Activated CD8-positive, alpha-beta memory T cell treated with anti-CD3 and anti-CD28 coated beads for 48 hours (primary cell): Measurements from ENCODE around the gene TMPO.
"Not testable (repeated sequence)": the region's sequence is repeated elsewhere in the genome, so short reads cannot be mapped to it uniquely, and the experiment has no call there.

Source experiments
- DNase-seq, 3 experiments: peaks; one replicate each; pipeline ENCODE4 v3.0.0-alpha.2; 2020; ENCODE audit warnings: low read depth in 2 of 3, low spot score in 2 of 3

TMPO gene

GRCh38 chr12:98511806-98512205 lies 3.6 kb upstream of the TMPO start:
- not testable (repeated sequence) for DNase-seq

GRCh38 chr12:98513379-98514322 lies 1.7 kb upstream of the TMPO start:
- no peak for DNase-seq

GRCh38 chr12:98514982-98515286 lies 456 bp upstream of the TMPO start:
- DNase-seq: no peak

DNA sequence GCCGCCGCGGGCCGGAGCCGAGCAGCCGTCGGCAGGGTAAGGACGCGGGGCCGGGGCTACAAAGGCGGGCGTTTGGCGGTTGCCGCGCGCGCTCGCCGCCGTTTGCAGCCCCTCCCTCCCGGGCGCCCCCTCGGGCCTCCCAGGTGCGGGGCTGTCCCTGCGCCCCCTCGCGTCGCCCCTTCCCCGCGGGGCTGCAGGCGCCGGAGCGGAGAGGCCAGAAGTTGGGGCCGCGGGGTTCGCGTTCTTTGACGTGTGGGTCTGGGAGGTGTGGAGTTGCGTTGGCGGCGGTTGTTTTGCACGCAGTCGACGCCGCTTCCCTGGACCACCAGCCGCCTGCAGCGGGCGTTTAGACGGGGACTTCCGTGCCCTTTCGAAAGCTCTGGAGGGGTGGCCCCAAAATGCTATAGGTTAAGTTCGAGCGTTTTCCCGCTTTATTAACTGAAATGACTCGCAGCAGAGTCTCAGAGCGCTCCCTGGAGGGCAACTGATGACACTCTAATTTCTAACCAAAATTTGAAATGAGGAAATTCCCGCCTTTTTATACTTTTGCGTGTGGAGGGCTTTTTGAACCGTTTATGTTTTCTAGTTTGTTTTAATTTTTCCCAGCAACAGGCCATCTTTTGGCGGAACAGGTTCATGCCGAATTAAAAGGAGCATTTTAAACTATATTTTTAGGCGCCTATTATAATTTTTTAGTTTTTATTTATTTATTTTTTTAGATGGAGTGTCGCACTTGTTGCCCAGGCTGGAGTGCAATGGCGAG lies 902 bp downstream of the TMPO start:
- peak; percentile 66 to 73 (median 71) for DNase-seq

- DNase-seq: no peak
Observed at GRCh38 chr12:98519257-98519907, 4.0 kb downstream of the TMPO start.

DNA sequence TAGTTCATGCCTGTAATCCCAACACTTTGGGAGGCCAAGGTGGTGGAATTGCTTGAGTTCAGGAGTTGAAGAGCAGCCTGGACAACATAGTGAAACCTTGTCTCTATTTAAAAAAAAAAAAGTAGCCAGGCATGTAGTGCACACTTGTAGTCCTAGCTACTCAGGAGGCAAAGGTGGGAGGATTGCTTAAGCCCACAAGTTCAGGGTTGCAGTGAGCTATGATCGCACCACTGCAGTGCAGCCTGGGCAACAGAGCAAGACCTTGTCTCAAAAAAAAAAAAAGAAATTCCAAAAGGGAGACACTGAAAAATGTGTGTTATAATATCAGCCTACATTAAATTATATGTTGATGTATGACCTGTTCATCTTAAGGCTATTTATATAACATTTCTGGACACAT lies 14.7 kb downstream of the TMPO start:
- DNase-seq: no peak

DNA sequence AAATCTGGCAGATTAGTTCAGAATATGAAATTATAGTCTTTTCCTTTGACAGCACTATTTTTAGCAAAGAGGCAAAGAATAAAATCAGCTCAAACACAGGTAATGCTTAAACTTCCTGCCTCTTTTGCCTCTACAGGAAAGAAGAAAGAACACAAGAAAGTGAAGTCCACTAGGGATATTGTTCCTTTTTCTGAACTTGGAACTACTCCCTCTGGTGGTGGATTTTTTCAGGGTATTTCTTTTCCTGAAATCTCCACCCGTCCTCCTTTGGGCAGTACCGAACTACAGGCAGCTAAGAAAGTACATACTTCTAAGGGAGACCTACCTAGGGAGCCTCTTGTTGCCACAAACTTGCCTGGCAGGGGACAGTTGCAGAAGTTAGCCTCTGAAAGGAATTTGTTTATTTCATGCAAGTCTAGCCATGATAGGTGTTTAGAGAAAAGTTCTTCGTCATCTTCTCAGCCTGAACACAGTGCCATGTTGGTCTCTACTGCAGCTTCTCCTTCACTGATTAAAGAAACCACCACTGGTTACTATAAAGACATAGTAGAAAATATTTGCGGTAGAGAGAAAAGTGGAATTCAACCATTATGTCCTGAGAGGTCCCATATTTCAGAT lies 17.4 kb downstream of the TMPO start:
- no peak for DNase-seq

- no peak for DNase-seq
Observed at GRCh38 chr12:98533723-98534251, 18.4 kb downstream of the TMPO start.

DNA sequence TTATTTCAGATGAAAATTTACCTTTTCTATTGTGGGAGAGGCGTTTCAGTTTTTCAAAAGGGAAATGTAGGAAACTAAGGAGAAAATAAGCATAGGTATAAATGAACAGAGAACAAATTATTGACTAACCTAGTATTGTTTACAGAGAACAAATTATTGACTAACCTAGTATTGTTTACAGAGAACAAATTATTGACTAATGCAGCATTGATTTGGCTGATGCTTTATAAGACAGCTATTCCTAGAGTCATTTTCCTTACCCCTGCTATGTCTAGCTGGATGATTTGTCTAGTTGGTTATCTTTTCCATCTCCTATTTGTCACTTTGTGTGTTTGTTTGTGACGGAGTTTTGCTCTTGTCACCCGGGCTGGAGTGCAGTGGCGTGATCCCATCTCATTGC lies 22.6 kb downstream of the TMPO start:
- no peak for DNase-seq

GRCh38 chr12:98543701-98544100 lies 28.3 kb downstream of the TMPO start:
- DNase-seq: no peak

GRCh38 chr12:98544751-98545150 lies 29.4 kb downstream of the TMPO start:
- no peak for DNase-seq

GRCh38 chr12:98549371-98550110 lies 34.2 kb downstream of the TMPO start:
- DNase-seq: no peak

GRCh38 chr12:98551787-98552186 lies 36.4 kb downstream of the TMPO start:
- DNase-seq: no peak

DNA sequence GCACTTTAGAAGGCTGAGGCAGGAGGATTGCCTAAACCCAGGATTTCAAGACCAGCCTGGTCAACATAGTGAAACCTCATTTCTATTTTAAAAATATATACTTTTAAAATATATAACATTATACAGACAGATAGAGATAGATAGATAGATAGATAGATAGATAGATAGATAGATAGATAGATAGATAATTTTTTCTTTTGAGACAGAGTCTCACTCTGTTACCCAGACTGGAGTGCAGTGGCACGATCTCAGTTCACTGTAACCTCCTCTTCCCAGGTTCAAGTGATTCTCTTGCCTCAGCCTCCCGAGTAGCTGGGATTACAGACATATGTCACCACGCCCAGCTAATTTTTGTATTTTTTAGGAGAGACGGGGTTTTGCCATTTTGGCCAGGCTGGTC lies 42.7 kb downstream of the TMPO start:
- not testable (repeated sequence) for DNase-seq

DNA sequence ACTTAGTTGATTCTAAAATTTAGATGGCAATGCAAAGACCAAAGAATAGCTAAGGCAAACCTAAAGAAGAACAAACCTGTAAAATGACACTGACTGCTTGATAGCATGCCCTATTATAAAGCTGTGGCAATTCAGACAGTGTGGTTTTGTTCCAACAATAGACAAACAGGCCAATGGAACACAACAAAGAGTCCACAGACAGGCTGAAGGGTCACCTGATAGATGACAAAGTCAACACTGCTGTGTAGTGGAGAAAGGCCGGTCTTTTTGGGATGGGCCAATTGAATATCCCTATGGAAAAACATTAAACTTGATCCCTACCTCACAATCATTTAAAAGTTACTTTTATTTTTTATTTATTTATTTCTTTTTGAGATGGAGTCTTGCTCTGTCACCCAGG lies 44.3 kb downstream of the TMPO start:
- no peak for DNase-seq

DNA sequence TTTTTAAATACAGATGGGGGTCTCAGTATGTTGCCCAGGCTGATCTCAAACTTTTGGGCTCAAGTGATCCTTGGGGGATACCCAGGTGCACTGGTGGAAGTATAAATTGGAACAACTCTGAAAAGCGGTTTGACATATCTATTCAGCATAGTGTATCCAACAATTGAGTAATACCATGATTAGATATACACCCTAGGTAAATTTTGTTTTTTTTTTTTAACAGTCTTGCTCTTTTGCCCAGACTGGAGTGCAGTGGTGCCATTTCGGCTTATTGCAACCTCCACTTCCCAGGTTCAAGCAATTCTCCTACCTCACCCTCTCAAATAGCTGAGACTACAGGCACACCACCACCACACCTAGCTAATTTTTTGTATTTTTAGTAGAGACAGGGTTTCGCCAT lies 46.5 kb downstream of the TMPO start:
- DNase-seq: no peak

DNA sequence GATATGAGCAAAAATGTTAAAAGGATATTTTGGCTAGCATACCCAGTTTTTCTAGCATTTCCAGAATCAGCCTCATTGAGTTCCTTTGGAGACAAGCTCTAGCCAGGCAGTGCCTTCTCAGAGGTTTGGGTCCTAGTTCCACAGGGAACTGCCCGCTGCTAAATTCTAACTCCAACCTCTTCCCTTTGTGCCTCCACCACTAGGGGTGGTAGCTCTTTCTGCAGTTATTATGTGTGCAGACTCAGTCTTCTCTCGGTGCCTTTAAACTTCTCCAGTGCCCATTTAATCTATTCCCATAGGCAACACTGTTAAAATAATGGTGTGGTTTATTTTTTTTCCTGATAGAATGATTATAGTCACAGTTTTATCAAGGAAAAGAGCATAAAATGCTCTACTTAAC lies 56.6 kb downstream of the TMPO start:
- DNase-seq: no peak

DNA sequence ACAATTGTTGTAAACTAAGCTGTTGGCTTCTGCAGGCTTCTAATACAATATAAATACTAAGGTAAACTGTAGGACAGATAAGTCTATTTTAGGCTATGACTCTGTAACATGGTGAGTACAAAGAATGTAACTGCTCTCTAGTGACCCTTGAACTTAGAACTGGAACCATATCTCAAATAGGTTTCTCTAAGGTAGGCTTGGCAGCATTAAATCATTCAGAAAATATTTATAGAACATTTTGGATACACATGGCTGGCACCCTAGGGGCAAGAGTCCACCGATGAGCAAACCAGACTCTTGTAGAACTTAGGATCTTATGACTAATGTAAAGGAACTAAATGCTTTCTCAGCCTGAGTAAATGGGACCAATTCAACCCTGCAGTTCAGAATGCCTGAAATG lies 58.7 kb downstream of the TMPO start:
- DNase-seq: no peak

- no peak for DNase-seq
Observed at GRCh38 chr12:98575013-98575412, 59.6 kb downstream of the TMPO start.

DNA sequence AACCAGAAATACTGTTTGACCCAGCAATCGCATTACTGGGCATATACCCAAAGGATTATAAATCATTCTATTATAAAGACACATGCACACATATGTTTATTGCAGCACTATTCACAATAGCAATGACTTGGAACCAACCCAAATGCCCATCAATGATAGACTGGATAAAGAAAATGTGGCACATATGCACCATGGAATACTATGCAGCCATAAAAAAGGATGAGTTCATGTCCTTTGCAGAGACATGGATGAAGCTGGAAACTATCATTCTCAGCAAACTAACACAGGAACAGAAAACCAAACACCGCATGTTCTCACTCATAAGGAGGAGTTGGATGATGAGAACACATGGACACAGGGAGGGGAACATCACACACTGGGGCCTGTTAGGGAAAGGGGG lies 61.4 kb downstream of the TMPO start:
- DNase-seq: not testable (repeated sequence)

DNA sequence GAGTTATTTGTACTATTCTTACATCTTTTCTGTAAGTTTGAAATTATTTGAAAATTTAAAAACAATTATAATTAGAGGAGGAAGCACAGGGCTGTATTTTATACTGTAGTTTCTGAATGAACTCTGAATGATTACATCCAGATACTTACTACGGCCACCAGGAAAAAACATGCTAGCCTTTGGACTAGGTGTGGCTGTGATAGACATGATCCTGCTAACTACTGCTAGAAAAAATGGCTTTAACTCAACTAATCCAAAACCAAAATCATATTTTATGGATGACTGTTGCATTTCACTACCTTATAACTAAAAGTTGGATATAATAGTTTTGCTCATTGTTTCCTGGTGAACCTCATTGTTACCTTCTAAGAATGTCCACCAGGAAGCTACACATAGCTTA lies 63.0 kb downstream of the TMPO start:
- DNase-seq: no peak
